ENCODE data around the gene CNTNAP2.

GRCh38 chr7:148121847-148122246, 2005.2 kb downstream of the CNTNAP2 start:
- TF ChIP-seq GATA2 (IDR thresholded peaks at IDR 0.05; ENCODE audit: low read depth, low read length), result no peak
- TF ChIP-seq GATA3 (IDR thresholded peaks at IDR 0.05; ENCODE audit: low read depth, low read length), result no peak
